Activated T-cell treated with anti-CD3 and anti-CD28 coated beads for 24 hours (primary cell): ENCODE results near the gene CMTM5.
"Not testable (repeated sequence)": the region's sequence is repeated elsewhere in the genome, so short reads cannot be mapped to it uniquely, and the experiment has no call there.

Experiments used
- DNase-seq: peaks from one replicate; pipeline ENCODE4 v3.0.0-alpha.2; 2020; ENCODE audit warnings: low read depth

CMTM5 gene

DNA sequence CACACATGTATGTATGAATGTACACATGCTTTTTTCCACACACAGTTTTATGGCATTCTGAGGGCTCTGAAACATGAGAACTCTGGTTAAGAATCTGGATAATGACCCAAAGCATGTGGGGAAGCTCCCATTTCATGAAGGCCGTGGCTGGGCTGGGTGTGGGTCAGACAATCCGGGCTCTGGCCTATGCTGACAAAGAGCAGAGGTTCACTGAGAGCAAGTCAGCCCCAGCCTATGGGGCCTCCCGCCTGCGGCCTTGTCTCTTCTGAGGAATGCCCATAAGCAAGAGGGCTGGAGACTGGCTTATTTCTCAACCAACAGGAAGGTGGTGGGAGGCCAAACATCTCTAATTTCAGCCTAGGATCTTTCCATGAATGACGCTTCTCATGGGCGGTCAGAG is 22.7 kb downstream of the CMTM5 start:
- no peak for DNase-seq

DNA sequence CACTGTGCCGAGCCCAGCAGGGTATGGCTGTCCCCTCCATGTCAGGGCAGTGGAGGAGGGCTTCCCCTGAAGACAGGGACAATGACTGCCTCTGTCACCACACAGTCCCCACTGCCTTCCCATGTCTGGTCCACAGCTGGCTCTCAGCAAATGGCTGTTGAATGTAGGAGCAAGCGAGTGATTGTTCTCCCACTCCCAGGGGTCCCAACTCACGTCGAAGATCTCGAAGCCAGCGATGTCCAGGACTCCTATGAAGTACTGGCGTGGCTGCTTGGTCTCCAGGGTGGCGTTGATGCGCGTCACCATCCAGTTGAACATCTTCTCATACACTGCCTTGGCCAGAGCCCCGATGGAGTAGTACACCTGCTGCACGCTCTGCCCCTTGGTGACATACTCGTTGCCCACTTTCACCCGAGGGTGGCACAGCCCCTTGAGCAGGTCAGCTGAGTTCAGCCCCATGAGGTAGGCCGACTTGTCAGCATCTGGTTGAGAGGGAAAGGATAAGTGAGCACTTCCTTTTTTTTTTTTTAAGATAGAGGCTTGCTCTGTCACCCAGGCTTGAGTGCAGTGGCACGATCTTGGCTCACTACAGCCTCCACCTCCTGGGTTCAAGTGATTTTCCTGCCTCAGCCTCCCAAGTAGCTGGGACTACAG is 23.8 kb downstream of the CMTM5 start:
- DNase-seq = not testable (repeated sequence)

DNA sequence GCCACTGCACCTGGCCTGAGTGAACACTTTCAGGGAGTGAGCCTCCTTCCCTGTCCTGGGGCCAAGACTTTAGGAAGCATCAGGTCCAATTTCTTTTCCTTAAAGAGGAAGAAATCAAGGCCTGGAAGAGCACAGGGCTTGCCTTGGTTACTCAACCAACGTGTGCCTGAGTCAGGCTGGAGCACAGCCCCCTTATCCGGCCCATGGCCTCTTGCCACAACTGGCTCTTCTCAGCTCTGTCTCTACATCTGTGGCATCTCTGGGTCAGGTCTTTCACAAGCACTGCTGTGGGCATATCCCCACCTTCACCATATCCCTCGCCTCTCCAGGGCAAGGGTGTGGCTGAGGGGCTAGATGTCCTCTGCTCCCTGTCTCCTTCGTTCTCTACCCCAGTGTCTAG is 24.4 kb downstream of the CMTM5 start:
- DNase-seq = no peak

DNA sequence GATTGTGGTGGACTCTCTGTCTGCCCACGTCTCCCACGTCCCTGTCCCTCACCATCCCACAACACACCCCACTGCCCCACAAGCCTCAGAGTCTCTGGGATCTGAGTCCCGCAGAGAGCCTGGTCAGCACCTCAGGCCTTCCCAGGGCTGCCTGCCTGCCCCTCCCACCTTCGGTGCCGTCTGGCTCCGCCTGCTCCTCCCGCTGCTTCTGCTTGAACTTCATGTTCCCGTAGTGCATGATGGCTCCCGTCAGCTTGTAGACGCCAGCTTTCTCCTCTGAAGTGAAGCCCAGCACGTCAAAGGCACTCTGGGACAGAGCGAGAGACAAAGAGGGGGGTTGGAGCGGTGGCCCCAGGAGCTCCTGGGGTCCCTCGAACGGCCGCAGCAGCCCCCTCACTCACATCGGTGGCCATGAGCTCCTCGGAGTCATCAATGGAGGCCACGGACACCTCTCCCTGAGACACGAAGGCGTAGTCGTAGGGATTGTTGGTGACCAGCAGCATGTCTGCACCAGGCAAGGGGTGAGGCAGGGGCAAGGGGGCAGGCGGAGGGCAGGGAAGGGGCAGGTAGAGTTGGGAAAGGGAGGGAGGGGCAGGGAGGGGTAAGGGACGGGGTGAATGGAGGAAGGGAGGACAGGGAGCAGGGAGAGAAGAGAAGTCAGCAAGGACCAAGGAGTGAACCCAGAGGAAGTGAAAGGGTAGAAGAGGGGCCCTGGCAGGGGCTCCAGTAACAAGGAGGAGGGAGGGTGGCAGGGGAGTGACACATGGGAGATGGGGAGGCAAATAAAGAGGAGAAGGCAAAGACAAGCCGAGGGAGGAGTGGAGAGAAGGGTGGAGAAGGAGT is 25.7 kb downstream of the CMTM5 start:
- DNase-seq = no peak

DNA sequence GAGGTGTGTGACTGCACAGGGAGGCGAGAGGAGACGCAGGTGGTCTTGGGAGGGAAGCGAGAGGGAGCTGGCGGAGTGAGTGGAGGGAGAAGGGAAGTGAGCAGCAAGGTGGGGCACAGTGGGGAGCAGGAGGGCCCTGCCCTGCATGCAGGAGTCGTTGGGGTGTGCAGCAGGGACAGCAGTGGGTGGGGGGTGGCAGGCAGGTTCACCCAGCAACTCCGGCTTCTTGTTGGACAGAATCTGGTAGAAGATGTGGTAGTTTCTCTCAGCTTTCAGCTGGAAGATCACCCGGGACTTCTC is 26.2 kb downstream of the CMTM5 start:
- no peak for DNase-seq

DNA sequence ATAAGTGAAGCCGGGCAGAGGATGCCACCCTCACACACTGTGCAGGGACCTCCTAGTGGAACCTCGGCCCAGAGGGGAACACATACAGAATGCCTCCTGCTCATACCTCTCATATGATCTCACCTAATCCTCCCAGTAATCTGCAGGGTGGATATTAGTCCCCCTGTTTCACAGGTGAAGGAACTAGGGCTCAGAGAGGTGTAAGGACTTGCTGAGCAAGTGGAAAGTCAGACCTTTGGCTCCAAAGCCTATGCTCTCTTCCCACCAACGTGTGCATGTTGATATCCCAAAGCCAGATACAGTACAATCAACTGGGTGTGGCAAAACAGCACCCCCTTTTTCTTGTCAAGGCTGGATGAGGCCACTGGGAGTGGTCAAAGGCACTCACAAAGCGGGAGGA is 27.1 kb downstream of the CMTM5 start:
- no peak for DNase-seq

DNA sequence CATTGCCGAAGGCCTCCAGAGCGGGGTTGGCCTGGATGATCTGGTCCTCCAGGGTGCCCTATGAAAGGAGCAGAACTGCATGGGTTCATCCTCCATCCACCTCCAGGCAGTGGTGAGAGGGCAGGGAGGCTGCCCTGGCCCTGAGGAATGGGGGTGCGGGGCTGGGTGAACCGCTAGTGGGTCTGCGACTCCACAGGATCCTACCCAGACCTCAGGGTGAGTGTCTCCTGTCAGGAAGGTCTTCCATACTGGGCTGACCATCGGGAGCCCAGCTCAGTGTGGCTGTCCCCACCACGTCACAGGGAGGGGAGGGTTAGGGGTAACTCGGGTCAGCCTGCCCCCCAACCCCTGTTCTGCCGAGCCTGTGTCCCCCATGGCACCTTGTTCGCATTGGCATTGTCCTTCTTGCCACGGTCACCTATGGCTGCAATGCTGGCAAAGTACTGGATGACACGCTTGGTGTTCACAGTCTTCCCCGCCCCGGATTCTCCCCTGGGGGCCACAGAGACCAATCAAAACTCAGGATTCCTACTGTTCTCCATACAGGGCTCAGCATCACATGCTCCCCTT is 27.6 kb downstream of the CMTM5 start:
- DNase-seq = no peak

DNA sequence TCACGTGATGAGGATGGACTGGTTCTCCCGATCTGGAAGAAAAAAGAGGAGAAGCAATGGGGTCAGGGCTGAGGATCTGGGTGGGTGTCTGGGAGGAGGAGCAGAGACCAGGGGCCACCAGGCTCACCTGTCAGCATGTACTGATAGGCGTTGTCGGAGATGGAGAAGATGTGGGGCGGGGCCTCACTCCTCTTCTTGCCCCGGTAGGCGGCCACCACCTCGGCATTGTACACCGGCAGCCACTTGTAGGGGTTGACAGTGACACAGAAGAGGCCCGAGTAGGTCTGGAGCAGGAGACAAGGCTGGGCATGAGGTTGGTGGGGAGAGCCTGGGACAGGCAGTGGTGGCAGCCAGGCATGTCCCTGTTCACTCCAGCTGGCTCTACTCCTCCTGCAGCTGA is 28.2 kb downstream of the CMTM5 start:
- DNase-seq = no peak

DNA sequence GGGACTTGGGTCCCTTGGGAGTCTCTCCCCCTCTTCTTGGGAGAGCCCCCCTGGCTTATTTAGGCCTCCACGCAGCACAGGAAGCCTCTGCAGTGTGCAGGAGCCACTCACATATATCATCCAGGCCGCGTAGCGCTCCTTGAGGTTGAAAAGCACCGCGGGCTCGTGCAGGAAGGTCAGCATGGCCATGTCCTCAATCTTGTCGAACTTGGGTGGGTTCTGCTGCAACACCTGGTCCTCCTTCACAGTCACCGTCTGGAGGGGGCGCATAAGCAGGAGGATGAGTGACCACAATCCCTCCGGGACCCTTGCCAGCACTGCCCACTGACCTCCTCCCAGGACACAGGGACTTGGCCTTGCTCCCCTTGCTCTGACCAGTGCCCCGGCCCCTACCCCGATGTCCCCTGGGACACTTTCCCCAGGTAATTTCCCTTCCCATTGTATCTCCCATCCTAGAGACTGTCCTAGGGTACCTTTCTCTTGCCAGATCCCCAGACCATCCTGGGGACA is 28.7 kb downstream of the CMTM5 start:
- DNase-seq = no peak

DNA sequence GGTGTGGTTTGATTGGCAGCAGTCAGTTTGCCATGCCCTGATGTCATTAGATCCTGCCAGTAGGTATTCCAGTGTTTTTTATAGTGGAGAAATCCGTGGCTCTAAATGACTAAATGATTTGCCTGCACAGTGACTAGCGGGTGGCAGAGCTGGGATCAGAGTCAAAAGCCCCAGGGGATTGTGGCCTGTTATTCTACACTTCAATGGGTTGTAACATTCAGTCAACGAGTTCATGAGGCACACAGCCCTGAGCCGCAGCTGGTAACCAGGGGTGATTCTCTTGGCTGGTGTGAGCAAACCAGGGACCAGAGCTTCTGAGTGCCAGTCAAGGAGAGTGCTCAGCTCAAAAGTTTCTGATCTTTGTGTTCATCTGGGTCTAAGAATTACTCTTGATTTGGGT is 29.4 kb downstream of the CMTM5 start:
- no peak for DNase-seq

DNA sequence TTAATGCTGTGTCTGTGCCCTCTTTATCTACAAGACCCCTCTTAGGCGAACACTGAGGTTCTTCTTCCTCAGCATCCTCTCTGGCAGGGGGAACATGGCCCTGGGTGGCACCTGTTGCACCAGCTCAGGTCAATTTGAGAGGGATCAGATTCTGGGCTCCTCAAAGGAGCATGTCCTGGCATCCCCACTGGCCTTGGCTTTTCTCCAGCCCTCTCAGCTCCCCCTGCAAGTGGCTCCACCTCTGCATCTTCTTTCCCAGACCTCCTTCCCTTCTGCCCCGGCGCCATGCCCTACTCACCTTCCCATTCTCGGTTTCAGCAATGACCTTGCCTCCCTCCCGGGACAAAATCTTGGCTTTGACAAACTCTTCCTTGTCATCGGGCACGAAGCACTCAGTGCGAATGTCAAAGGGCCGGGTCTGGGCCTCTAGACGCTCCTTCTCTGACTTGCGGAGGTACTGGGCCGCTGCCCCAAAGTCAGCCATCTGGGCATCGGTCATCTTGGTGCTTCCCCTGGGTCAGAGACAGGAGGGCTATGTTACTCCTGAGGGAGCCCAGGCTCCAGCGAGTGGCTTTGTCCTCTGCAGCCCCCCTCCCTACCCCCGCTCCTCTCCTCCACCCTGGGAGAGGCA is 30.0 kb downstream of the CMTM5 start:
- no peak for DNase-seq

DNA sequence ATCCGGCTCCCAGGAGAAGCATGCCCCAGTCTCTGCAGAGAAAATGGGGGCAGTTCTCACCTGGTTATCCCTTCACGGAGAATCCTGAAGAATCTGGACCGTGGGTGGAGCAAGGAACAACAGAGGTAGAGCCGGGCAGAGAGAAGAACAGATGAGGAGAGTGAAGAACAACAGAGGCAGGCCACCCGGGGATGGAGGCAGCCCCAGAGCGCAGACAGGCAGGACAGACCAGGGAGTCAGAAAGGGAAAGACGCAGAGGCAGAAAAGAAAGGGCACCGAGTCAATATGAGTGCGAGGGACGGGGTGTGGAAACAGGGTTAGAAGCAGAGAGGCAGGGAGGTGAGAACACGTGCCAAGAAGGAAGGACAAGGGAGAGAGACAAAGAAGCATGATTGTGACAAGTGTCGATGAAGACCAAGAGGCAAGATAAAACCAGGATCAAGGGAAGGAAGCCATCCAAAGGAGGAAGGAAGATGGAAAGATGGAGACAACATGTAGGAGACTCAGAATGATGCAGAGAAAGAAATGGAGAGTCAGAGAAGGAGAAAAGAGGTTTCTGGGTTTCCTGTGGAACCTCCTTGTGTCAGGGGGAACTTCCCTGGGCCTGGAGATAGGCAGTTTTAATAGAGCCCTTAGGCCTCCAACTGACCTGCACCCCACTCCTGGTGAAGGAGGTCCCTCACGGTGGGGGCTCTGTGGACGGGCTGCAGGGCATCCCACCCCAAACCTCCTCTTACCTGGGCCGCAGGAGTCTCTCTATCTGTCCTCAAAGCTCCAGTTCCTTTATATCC is 30.9 kb downstream of the CMTM5 start, which contains the start of gene MYH6:
MYH6 (minus strand) TSS at position 758 of the 791 bp plus-strand sequence. CDS start 1,050 bp downstream, outside the sequence.
- no peak for DNase-seq

DNA sequence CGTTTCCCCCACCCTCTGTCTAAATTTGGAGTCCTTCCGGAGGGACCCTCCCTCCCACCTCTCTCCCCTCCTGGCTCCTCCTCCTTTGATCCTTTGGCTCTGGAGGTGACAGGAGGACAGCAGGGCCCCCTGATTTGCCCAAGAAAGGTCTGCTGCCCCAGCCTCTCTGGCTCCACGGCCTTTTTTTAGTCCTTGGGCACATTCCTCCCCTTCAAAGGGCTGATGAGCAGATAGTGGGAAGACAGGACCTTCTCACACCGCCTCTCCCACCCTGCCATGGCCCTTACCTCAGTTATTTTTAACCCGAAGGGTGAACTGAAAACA is 31.4 kb downstream of the CMTM5 start:
- DNase-seq = no peak

DNA sequence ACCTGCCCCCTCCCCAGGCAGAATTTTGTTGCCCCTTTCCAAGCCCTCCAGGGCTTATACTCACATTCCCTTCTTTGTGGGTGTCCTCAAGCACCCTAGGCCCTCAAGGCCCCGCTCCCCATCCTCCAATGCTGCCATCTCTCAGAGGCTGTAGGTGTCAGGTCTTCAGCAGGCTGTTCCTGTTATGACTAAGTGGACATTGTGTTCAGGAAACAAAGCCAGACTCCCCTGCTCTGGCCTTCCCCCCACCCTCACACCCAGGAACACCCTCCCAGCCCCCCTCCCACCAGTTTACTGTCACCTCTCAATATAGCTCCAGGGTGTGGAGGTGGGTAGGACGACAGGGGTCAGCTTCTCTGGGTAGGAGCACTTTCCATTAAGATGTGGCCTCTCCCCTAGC is 32.6 kb downstream of the CMTM5 start:
- DNase-seq = no peak

DNA sequence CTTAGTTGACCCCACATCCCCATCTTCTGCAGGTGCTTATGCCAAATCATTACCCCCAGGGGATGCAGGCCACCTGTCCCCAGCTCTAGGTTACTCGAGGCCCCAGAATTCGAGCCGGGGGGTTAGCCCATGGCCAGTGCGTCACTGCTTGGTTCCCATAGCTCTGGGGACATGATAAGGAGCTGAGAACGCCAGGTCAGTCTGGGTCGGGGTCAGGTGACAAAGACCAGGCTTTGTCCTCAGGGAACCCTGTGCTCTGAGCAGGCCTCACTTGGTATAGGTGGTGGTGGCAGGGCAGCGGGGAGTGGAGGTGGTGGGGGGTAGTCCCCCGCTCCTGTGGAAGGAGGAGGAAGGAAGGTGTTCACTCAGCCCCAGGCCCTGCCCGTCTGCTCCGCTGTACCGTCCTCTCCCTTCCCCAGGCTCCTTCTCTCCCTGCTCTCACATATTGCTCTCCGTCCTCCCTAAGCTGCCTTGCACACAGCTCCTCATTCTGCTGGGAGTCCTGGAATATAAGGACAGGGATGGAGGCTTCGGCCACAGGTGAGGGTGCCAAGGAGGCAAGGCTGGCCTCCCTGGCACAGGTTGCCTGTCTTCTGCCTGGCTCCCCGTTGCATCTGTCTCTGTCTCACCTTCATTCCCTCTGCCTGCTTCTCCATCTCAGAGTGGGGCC is 33.3 kb downstream of the CMTM5 start:
- DNase-seq = no peak

DNA sequence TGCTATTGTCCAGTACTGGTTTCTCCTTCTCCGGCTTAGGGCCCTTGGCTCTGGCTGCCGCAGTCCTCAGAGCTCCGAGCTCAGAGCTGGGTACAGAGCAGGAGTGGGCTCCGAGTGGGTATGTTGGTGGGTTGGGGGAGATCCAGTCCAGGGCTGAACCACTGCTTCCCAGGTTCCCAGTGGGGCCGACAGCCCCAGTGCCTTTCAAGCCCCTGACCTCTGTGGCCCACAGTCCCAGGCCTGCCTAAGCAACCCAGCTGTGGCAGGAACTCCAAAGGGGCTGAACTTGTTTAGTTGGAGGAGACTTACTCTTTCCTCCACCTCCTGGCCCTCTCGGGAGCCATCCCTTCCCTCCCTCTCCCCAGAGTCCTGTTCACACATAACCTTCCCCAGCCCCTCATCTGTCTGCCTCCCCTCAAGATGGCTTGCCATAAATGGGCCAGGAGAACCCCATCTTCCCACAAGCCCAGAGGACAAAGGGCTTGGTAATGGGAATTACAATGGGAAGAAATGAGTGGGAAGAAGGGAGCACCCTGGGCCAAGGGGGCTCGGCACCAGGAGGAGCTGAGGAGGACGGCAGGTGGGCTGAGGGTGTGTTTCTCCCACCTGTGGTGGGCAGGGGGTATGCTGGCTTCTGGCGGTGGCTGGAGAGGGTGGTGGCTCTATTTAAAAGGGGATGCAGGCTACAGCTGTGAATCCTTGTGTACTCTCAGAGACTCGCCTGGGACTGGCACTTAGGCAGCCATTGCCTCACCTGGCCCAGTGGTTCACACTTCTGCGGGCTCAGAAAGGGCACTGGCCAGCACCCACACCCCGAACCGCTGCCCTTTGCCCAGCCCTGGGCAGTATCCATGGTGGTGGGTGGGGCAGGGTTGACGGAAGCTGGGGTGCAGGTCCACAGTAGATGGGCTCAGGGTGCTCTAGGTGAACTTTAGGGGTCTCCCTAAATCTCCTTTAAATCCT is 35.0 kb downstream of the CMTM5 start:
- DNase-seq = no peak

DNA sequence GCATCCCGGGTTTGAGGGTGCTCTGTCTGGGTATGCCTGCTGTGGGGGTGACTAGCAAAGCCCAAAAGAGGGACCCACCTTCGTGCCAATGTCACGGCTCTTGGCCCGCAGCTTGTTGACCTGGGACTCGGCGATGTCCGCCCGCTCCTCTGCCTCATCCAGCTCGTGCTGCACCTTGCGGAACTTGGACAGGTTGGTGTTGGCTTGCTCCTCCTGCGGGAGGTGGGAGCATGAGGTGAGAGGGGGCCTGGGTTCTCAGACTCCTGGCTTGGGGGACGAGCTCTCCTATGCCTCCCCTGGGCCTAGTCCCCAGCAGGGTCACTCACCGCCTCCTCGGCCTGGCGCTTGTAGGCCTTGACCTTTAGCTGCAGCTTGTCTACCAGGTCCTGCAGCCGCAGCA is 36.8 kb downstream of the CMTM5 start:
- DNase-seq = no peak

DNA sequence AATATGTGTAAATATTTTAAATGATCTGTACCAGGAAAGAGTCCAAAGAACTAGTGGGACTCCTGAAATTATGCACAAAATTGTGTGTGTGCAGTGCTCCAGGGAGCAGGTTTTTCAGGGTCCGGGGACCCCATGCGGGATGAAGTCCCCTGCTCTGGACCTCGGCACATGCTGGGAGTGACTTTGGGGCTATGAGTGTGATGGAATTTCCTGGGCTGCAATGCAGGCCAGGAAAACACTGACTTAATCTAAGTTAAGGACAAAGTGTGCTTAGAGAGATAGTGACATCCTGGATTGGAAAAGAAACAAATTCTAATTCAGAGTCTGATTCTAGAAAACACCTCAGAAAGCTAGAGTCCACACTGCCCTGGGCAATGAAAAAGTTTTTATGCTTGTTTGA is 37.4 kb downstream of the CMTM5 start:
- DNase-seq = no peak

DNA sequence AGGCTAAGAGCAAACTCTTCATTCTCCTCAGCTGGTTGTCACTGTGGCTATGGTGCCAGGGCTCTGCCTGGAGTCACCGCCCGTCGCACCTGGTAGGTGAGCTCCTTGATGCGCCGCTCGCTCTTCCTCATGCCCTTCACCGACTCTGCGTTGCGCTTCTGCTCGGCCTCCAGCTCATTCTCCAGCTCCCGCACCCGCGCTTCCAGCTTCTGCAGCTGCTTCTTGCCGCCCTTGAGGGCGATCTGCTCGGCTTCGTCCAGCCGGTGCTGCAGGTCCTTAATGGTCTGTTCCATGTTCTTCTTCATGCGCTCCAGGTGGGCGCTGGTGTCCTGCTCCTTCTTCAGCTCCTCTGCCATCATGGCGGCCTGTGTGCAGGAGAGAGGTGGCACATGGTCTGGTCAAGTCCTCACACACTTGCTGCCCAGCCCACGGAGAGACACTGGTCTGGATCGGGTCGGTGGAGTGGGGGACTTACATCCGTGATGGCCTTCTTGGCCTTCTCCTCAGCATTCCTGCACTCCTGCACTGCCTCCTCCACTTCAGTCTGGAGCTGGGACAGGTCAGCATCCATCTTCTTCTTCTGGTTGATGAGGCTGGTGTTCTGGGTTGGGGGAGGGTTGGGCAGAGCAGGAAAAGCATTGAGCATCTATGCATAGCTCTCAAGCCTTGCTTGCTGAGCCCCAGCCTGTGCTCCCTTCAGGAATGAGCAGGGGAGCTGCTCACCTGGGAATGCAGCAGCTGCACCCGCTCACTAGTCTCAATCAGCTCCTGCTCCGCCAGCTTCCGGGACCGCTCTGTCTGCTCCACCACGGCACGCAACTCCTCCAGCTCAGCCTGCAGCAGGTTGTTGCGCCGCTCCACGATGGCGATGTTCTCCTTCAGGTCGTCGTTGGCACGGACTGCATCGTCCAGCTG is 38.3 kb downstream of the CMTM5 start:
- DNase-seq = no peak
